Sigmoid colon (tissue), 4 donors: Measurements from ENCODE around the gene OR1S1.

ENCODE experiments used
- CTCF ChIP-seq, 4 experiments: fragments of 450-650 bp in 3 of 4; fragments of 200-600 bp in 1 of 4; IDR thresholded peaks; one replicate each; pipeline ENCODE4 v1.5.1; 2016 to 2019; ENCODE audit warnings: antibody characterized with exemption in 4 of 4, mild to moderate bottlenecking in 3 of 4, moderate library complexity in 2 of 4
- POLR2AphosphoS5 ChIP-seq, 4 donors: sonication (generic); formaldehyde crosslinking; IDR thresholded peaks; one replicate each; pipeline ENCODE4 v1.6.1; 2017; ENCODE audit warnings: antibody characterized with exemption in 4 of 4

- no peak for TF ChIP-seq CTCF (IDR thresholded peaks at IDR 0.05)
- no peak for TF ChIP-seq POLR2AphosphoS5 (IDR thresholded peaks at IDR 0.05)
Observed at GRCh38 chr11:58165504-58166106, 46.9 kb upstream of the OR1S1 start.
